ENCODE data around the gene CAMK2D. TPM values are rescaled to one million over a fixed set of nuclear protein-coding genes. Genes with fewer than 3 reads are reported as not detected.

CAMK2D gene
- total RNA-seq, 2 experiments from 2014 or later: 104 to 120 TPM

DNA sequence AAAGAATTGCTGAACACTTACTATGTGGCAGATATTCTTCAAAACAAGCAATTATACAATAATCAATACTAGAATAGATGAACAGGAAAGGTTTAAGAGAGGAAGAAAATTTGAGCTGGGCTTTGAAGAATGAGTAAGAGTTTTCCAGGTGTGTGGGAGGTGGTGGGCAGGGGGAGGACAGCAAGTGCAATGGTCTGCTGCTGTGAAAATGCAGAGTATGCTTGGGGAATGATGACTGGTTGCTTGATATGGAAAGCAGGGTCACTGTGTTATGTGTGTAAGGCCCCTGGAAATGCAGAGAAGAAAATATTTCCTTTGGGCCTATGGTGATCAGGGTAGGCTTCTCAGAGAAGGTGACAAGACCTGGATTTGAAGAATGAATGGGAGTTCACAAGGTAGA is 300.3 kb downstream of the CAMK2D start:
- H3K79me2 ChIP-seq (ENCODE audit: insufficient read depth, low read depth, low read length): no peaks in the 10 kb centered on the region
- no peaks in the 10 kb centered on the region for H3K9me2 ChIP-seq (ENCODE audit: insufficient read depth, low read length)
- ChIA-PET POLR2A (no interaction called here), CTCF (ENCODE audit: unreplicated experiment) (no interaction called here)
- no peak overlapping the region for H3K27ac ChIP-seq (ENCODE audit: low read depth, low read length, poor library complexity, severe bottlenecking)
- intact Hi-C loops (cut with micrococcal nuclease; ENCODE audit: unreplicated experiment): no loop called here
- TF ChIP-seq CTCF (conservative IDR thresholded peaks at IDR 0.05; ENCODE audit: low read length) (no peak), EZH2phosphoT487 (IDR thresholded peaks at IDR 0.05; ENCODE audit: borderline replicate concordance, low read depth, low read length) (no peak)
- no peak overlapping the region for H3K4me3 ChIP-seq (ENCODE audit: low read depth, low read length, poor library complexity, severe bottlenecking)
- no TSS peak for BruUV-seq (replicated peaks)
- H3K36me3 ChIP-seq (ENCODE audit: insufficient read depth, low read length): peaks cover 89% of the 10 kb centered on the region
- no peak overlapping the region for H2AFZ ChIP-seq (ENCODE audit: low read length)
- no peak overlapping the region for H3K4me2 ChIP-seq (ENCODE audit: low read length)
- DNase-seq (ENCODE audit: low spot score): no peak
- no peaks in the 10 kb centered on the region for H3K4me1 ChIP-seq (ENCODE audit: insufficient read depth, low read length, poor library complexity, severe bottlenecking)
- H3K9me3 ChIP-seq (ENCODE audit: low read length): no peaks in the 10 kb centered on the region
- no peaks in the 10 kb centered on the region for H4K20me1 ChIP-seq (ENCODE audit: insufficient read depth, low read length)

DNA sequence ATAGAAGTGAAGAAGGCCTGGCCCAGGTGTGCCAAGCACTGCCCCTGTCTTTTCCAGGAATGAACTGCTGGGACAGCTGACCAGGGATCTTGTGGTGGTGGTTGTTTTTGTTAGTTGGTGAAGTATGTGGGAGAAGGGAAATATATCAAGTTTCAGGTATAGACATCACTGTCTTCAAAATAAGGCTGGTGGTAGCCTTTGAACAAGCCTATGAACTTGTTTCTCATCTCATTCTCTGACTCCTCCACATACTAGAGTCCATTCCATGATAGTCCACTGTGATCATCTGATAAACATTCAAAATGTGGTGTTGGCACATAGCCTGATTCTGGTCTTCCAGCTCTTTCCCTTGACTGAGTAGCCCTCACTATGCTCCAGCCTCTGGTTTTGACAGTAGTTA is 303.7 kb downstream of the CAMK2D start:
- Histone ChIP-seq H3K4me3 (ENCODE audit: low read depth, low read length, poor library complexity, severe bottlenecking) (no peak overlapping the region), H3K27ac (ENCODE audit: low read depth, low read length, poor library complexity, severe bottlenecking) (no peak overlapping the region), H2AFZ (ENCODE audit: low read length) (no peak overlapping the region), H3K4me2 (ENCODE audit: low read length) (no peak overlapping the region), H3K4me1 (ENCODE audit: insufficient read depth, low read length, poor library complexity, severe bottlenecking) (peaks cover 13% of the 10 kb centered on the region), H3K9me3 (ENCODE audit: low read length) (no peaks in the 10 kb centered on the region), H3K9me2 (ENCODE audit: insufficient read depth, low read length) (no peaks in the 10 kb centered on the region), H3K36me3 (ENCODE audit: insufficient read depth, low read length) (peaks cover 98% of the 10 kb centered on the region), H3K79me2 (ENCODE audit: insufficient read depth, low read depth, low read length) (no peaks in the 10 kb centered on the region), H4K20me1 (ENCODE audit: insufficient read depth, low read length) (no peaks in the 10 kb centered on the region)
- ChIA-PET CTCF (ENCODE audit: unreplicated experiment) (no interaction called here), POLR2A (interaction anchor here (1.3 kb wide), 1 partner anchor 15 kb away, joined by 4 read pairs; no protein-coding TSS in a partner anchor)
- no TSS peak for BruUV-seq (replicated peaks)
- DNase-seq (ENCODE audit: low spot score): no peak
- TF ChIP-seq EZH2phosphoT487 (IDR thresholded peaks at IDR 0.05; ENCODE audit: borderline replicate concordance, low read depth, low read length) (no peak), CTCF (conservative IDR thresholded peaks at IDR 0.05; ENCODE audit: low read length) (no peak)
- intact Hi-C loops (cut with micrococcal nuclease; ENCODE audit: unreplicated experiment): no loop called here

- no peak overlapping the region for H3K27ac ChIP-seq (ENCODE audit: low read depth, low read length, poor library complexity, severe bottlenecking)
- H3K36me3 ChIP-seq (ENCODE audit: insufficient read depth, low read length): peaks cover 97% of the 10 kb centered on the region
- no peaks in the 10 kb centered on the region for H3K79me2 ChIP-seq (ENCODE audit: insufficient read depth, low read depth, low read length)
- no peaks in the 10 kb centered on the region for H3K9me3 ChIP-seq (ENCODE audit: low read length)
- intact Hi-C loops (cut with micrococcal nuclease; ENCODE audit: unreplicated experiment): no loop called here
- ChIA-PET CTCF (ENCODE audit: unreplicated experiment) (no interaction called here), POLR2A (interaction anchor here (0.6 to 1.3 kb wide), 2 partner anchors 11 to 15 kb away, joined by 3 to 4 read pairs; no protein-coding TSS in a partner anchor)
- no peak for TF ChIP-seq EZH2phosphoT487 (IDR thresholded peaks at IDR 0.05; ENCODE audit: borderline replicate concordance, low read depth, low read length)
- TF ChIP-seq CTCF (conservative IDR thresholded peaks at IDR 0.05; ENCODE audit: low read length): no peak
- H3K4me3 ChIP-seq (ENCODE audit: low read depth, low read length, poor library complexity, severe bottlenecking): no peak overlapping the region
- DNase-seq (ENCODE audit: low spot score): no peak
- H3K9me2 ChIP-seq (ENCODE audit: insufficient read depth, low read length): no peaks in the 10 kb centered on the region
- H4K20me1 ChIP-seq (ENCODE audit: insufficient read depth, low read length): no peaks in the 10 kb centered on the region
- H3K4me1 ChIP-seq (ENCODE audit: insufficient read depth, low read length, poor library complexity, severe bottlenecking): peaks cover 13% of the 10 kb centered on the region
- BruUV-seq (replicated peaks): no TSS peak
- no peak overlapping the region for H2AFZ ChIP-seq (ENCODE audit: low read length)
- no peak overlapping the region for H3K4me2 ChIP-seq (ENCODE audit: low read length)
These were observed 304.4 kb downstream of the CAMK2D start for GRCh38 chr4:113457121-113457520.

All from OCI-LY7 (cell line).